GM18861 (cell line): Measurements from ENCODE around the gene P2RY11.

Experiments
- ATAC-seq: cut with Tn5 transposase; IDR thresholded peaks from one replicate; pipeline ENCODE4 v1.9.1; 2021; ENCODE audit not compliant: unreplicated experiment

P2RY11 gene

GRCh38 chr19:10111405-10111811 lies at the start of gene P2RY11:
TSS of gene P2RY11 (plus strand) at chr19:10111693. CDS start at chr19:10111722, 29 bp downstream.
- ATAC-seq = no peak

DNA sequence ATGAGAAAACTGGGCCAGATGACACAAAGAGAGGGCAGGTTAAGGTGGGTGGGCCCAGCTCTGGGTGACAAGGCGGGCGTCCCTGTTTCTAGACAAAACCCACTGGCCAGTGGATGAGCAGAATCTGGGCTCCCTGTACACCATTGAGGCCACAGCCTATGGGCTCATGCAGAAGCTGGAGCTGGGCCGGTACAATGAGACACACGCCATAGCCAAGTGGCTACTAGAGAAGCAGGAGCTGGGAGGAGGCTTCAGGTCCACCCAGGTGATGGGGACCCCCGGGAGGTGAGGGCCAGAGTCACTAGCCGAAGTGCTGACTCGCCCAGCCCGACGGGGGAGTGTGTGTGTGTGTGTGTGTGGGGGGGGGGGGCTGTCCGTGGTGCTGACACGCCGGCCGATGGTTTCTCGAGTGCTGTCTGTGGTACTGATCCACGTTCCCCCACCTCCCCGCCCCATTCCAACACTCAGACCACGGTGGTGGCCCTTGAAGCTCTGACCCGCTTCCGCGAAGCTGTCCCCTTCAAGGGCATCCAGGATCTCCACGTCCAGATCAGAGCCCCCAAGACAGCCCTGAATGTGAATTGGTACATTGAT lies 49.7 kb upstream of the P2RY11 start:
- no peak for ATAC-seq

DNA sequence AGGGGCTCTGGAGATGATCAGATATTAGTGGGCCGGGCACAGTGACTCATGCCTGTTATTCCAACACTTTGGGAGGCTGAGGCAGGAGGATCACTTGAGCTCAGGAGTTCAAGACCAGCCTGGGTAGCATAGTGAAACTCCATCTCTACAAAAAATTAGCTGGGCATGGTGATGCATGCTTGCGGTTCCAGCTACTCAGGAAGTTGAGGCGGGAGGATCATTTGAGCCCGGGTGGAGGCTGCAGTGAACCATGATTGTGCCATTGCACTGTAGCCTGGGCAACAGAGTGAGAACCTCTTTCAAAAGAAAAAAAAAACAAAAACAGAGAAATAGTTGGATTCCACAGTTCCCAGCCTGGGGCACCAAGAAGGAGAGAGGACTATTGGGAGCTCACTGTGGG lies 43.3 kb upstream of the P2RY11 start:
- no peak for ATAC-seq

GRCh38 chr19:10069046-10069445 lies 42.4 kb upstream of the P2RY11 start:
- no peak for ATAC-seq

GRCh38 chr19:10070730-10071446 lies 40.6 kb upstream of the P2RY11 start:
- ATAC-seq = no peak

DNA sequence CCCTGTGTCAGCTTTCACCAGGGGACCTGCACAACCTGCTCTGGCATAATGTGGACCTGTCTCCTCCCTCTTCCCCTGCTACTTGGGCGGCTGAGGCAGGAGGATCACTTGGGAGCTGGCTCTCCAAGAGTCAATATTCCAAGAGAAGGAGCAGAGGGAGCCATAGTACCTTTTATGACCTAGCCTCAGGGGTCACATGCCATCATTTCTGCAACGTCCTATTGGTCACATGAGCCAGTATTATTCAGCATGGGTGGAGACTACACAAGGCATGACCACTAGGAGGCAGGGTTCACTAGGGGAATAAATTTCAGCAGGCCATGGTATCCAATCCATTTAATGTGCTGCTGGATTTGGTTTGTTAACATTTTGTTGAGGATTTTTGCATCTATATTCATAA lies 37.3 kb upstream of the P2RY11 start:
- no peak for ATAC-seq

- no peak for ATAC-seq
These were observed 35.0 kb upstream of the P2RY11 start for GRCh38 chr19:10076535-10076934.

DNA sequence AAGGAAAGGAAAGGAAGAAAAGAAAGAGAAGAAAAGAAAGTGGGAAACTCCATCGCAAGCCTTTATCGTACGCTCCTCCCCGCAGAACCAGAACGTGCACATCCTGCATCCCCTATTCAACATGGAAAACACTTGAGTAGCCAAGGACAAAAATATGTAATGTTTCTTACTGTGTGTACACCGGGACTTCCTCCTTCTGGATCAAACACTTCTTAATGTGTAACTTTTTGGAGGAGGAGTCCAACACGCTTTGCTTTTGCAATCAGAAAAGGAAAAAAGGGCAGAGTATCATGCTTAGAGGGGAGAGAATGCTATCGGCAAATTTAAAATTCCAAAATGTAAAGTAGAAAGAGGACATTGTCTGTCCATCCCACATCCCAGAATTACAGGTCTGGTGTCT lies 33.2 kb upstream of the P2RY11 start:
- no peak for ATAC-seq

- no peak for ATAC-seq
These were observed 32.5 kb upstream of the P2RY11 start for GRCh38 chr19:10079031-10079453.

DNA sequence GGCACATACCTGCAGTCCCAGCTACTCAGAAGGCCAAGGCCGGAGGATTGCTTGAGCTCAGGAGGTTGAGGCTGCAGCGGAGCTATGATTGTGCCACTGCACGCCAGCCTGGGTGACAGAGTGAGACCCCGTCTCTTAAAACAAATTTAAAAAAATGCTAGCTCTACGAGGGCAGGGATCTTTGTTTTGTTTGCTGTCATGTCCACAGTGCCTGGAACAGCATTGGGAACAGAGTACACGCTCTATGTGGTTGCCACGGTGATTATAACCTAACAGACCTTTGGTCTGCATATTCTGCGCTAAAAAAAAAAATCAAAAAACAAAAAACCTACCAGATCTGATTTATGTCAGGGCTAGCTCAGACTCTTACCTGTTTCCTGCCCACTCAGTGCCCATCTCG lies 27.6 kb upstream of the P2RY11 start:
- ATAC-seq = no peak

- ATAC-seq = no peak
These were observed 26.7 kb upstream of the P2RY11 start for GRCh38 chr19:10084803-10085202.

- peak; percentile 68 for ATAC-seq
These were observed 25.6 kb upstream of the P2RY11 start, which contains the start of gene SHFL for GRCh38 chr19:10085641-10086590. TSS of gene SHFL (plus strand) at chr19:10086317. CDS start at chr19:10086428, 111 bp downstream.

DNA sequence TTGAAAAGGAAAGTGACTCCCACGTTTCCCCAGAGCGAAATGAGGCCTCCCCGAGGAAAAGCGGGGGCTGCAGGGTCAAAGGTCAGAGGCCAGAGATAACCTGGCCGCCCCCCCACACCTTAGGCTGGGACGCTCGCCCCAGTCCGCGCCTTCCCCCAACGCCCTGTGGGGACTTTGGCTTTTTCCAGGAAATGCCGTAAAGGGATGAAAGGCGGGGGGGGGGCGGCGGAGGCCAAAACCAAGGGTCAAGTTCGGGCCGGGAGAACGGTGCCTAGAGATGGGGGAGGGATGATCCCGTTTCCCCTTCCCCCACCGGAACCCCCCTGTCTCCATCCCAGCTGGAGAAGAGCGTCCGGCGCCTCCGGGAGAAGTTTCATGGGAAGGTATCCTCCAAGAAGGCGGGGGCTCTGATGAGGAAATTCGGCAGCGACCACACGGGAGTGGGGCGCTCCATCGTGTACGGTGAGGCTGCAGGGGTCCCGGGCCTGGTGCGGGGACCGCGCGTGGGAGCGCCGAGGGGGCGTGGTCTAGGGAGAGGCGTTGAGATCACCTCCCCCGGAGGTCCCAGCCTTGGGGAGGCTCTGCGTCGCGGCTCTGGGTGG lies 24.8 kb upstream of the P2RY11 start:
- ATAC-seq = no peak

DNA sequence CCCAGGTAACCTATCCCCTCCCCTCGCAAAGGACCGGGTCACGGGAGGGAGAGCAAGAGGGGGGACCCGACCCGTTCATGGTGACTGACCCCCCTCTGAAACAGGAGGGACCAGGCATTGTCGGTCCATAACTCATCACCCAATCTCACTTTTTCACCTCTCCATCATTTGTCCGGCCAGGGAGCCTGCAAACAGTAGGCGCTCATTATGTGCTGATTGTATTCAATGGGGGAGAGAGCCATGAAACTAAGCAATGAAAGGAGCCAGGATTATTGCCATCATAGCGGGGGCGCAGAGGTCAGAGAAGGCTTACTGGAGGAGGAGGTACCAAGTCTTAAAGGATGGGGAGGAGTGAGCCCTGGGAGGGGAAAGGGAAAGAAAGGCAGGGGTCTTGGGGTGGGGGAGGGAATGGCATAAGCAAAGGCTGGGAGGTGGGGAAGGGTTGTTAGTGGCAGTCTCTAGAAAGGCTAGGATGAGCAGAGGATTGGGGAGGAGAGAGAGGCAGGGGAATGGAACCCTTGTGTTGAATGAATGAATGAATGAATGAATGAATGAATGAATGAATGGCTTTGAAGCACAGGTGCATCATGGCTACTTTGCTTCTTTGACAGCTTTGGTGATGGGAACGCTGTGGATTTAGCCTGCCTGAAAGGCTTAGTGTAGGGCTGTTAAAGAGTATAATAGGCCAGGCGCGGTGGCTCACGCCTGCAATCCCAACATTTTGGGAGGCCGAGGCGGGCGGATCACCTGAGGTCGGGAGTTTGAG lies 24.0 kb upstream of the P2RY11 start:
- ATAC-seq = no peak

- ATAC-seq = no peak
These were observed 22.4 kb upstream of the P2RY11 start for GRCh38 chr19:10088949-10089554.

DNA sequence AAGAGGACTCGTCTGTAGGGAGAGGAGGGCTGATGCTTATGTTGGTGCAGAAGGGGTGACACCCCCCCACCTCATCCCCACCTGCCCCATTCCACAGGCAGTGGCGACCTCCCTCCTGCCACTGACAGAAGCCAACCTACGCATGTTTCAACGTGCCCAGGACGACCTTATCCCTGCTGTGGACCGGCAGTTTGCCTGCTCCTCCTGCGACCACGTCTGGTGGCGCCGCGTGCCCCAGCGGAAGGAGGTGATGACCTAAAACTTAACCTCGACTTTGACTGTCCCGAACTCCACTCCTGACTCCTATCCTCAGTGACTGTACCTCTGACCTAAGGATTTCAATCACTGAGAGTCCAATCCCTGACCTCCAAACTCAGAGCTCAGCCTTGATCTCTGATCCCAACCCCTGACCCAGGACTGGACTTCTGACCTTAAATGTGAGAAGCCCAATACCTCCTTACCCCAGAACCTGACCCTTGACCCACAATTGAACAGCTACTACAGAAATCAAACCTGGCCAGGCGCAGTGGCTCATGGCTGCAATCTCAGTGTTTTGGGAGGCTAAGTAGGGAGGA lies 21.6 kb upstream of the P2RY11 start:
- ATAC-seq = no peak

DNA sequence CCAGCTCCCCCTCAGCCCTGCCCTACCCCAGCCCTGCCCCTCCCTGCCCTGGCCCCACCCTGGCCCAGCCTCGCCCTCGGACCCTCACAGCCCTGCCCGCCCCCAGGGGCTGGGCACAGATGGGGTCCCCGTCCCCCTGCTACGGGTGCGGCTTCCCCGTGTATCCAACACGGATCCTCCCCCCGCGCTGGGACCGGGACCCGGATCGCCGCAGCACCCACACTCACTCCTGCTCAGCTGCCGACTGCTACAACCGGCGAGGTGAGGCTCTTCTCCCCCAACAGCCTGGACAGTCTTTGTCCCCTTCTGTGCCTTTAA lies 20.2 kb upstream of the P2RY11 start:
- no peak for ATAC-seq

DNA sequence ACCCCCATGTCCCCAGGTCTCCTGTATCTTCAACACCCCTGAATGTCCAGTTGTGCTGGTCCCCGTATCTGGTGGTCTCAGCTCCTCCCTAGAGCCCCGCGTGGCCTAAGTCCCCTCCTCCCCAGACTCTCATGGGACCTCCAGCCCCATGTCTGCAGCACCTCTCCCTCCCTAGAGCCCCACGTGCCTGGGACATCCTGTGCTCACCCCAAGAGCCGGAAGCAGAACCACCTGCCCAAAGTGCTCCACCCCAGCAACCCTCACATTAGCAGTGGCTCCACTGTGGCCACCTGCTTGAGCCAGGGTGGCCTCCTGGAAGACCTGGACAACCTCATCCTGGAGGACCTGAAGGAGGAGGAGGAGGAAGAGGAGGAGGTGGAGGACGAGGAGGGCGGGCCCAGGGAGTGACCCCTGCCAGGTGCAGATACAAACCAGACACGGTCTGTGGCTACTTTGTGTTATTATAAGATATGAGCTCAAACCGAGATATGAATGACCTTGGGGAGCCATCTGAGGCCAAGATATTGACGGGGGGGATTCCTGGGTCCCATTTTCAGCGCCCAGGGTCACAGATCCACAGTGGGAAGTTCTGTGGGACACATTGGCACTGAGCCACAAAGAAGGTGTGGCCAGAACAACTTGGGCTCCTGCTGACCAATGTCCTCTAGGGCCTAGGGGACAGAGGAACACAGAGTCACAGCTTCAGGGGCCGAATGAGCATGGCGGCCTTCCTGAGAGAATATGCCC lies 19.4 kb upstream of the P2RY11 start:
- no peak for ATAC-seq

GRCh38 chr19:10092648-10093294 lies 18.7 kb upstream of the P2RY11 start:
- no peak for ATAC-seq
